GM18858 (cell line): Measurements from ENCODE around the gene CD2.

ENCODE experiments used
- ATAC-seq: cut with Tn5 transposase; IDR thresholded peaks from one replicate; pipeline ENCODE4 v1.9.1; 2021; ENCODE audit not compliant: unreplicated experiment

Gene CD2

DNA sequence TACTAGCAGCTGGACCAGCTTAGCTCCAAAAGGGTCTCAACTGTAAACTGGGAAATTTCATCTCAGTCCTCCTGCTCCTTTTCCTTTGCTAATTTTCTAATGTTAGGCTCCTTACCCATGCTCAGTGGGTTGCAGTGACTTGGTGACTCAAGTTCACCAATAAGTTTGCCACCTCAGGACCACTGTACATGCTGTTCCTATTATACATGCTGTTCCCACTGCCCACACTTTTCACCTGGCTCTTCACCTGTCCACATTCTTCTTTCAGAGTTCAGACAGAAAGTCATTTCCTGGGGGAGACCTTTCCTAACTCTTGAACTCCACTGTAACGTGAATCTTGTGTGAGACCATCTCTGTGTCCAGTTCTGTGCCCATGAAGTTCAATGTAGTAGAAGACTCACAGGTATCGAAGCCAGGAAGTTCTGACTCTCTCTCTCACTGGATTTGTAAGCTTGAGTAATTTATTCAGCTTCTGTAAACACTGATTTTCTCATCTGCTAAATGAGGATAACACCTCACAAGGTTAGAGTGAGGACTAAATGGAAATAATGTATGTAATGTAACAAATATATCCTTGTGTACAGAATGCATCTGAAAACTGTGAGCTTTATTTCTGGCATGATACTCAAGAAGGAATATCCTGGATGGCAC, 17.9 kb downstream of the CD2 start:
- no peak for ATAC-seq

DNA sequence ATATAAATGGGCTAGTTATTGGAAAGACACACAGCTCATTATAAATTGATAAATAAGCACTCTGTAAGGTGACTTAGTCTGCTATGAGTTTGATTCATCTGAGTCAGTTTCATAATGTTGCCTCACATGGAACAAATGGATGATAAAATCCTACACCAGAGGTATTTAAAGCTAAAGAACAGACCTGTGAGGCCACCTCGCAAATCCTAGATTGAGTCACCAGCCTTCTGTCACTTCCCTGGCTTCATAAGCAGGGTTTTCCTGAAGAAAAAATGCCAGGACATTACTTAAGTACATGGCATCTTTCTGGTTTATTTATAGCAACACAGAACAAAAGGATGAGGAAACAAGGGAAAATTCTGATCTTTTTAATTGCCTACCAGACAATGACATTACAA, 18.4 kb downstream of the CD2 start:
- no peak for ATAC-seq

- no peak for ATAC-seq
These were observed 21.0 kb downstream of the CD2 start for GRCh38 chr1:116775116-116775752.

- no peak for ATAC-seq
These were observed 23.9 kb downstream of the CD2 start for GRCh38 chr1:116777831-116778830.

GRCh38 chr1:116781034-116781433, 26.8 kb downstream of the CD2 start:
- ATAC-seq, result no peak

- no peak for ATAC-seq
These were observed 30.8 kb downstream of the CD2 start for GRCh38 chr1:116785006-116785405.

GRCh38 chr1:116786049-116786448, 31.8 kb downstream of the CD2 start:
- ATAC-seq, result no peak

- ATAC-seq, result no peak
These were observed 37.5 kb downstream of the CD2 start for GRCh38 chr1:116791727-116792126.

GRCh38 chr1:116793357-116793935, 39.2 kb downstream of the CD2 start:
- ATAC-seq, result no peak

DNA sequence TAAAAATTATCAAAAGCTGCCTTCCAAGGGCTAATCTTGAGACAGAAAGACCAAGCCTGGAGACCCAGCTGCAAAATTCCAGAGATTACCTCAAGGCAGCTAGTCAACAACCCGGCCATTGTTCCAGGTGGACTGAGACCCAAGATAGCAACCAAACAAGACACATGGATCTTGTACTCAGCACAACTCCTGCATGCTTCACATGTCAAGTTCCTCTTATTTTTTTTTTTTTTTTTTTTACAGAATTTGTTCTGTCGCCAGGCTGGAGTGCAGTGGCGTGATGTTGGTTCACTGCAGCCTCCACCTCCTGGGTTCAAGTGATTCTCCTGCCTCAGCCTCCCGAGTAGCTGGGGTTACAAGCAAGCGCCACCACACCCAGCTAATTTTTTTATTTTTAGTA, 40.1 kb downstream of the CD2 start:
- no peak for ATAC-seq

GRCh38 chr1:116794804-116795481, 40.7 kb downstream of the CD2 start:
- peak; percentile 82 for ATAC-seq

DNA sequence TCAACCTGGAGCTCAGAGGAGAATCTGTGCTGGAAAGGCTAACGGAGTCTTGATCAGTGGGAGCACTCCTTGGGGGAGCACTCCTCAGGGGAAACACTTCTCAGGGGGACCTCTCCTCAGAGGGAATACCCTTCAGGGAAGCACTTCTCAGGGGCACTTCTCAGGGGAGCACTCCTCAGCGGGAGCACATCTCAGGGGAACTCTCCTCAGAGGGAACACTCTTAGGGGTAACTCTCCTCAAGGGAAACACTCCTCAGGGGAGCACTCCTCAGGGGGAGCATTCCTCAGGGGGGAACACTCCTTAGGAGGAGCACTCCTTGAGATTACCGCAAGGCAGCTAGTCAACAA, 41.2 kb downstream of the CD2 start:
- ATAC-seq, result no peak

DNA sequence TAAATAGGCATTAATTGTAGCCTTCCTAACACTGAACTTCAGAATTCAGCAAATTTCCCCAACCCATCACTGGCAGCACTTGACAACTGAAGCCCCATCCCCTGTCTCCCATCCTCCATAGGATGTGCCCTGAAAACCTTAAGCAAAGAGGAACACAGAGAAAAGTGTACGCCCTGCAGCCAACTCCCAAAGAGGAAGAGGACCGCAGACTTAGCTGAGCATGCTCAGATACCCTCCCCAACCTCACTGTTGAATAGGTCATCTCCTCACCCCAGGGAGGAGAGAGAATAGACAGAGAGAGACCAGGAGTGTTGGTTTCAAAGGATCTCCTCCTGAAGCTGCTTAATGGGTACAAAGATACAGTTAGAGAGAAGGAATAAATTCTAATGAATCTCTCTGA, 50.5 kb downstream of the CD2 start:
- no peak for ATAC-seq

- no peak for ATAC-seq
These were observed 51.2 kb downstream of the CD2 start for GRCh38 chr1:116805398-116805797.

GRCh38 chr1:116806245-116806644, 52.0 kb downstream of the CD2 start:
- peak; percentile 69 for ATAC-seq

DNA sequence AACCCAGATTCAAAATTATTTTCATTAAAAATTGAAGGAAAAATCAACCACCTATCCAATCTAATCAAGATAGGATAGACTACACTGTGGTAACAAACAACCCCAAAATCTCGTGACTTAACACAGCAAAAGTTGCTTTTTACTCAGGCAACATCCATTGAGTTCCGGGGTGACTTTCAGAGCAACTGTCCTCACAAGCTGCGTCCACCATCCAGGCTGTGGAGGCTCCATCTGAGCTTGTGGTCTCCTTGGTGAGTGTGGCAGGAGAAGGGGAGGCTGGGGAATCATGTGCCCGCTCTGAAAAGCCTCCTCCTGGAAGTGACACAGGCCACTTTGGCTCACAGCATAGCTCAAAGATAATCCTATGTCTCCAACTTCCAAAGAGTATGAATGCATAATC, 52.4 kb downstream of the CD2 start:
- no peak for ATAC-seq

GRCh38 chr1:116807394-116808199, 53.4 kb downstream of the CD2 start:
- no peak for ATAC-seq

- ATAC-seq, result no peak
These were observed 54.1 kb downstream of the CD2 start for GRCh38 chr1:116808200-116808847.

- ATAC-seq, result no peak
These were observed 54.7 kb downstream of the CD2 start for GRCh38 chr1:116808848-116809508.
